ENCODE data around the gene PROB1.
A peak's percentile ranks its signal among the peaks of the same experiment; 100 is the strongest.
"Not testable (repeated sequence)": the region's sequence is repeated elsewhere in the genome, so short reads cannot be mapped to it uniquely, and the experiment has no call there.

PROB1 gene

DNA sequence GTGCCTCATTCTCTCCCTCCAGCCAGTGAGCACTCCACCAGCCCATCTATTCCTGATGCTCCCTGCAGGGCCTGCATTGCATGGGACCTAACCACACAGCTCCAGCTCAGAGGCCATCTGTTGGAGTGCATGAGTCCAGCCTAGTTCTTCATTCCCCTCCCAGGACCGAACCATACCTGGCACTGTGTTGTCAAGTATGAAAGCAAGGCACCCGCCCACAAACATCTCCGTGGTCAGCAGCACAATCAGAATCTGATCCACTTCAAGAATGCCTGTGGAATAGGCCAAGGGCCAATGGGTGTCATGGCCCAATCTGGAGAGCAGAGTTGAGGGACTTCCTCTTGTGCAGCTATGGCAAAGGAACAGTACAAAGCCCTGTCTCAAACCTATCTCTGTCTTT is 17.7 kb downstream of the PROB1 start:
- DNase-seq = no peak

DNA sequence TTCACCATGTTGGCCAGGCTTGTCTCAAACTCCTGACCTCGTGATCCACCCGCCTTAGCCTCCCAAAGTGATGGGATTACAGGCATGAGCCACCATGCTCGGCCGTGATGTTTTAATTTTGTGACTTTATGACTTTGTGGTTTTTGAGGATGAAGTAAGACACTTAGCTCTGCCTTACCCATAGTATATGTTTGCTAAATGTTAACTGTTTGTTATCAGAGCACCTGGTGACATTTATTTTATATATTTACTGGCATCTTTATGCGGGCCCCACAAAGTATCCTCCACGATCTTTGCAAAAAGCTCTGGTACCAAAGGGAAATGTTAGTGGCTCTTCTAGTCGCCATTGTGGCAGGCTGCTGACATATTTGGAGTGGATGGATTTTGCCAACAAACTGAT is 18.5 kb downstream of the PROB1 start:
- DNase-seq = peak in 1 of 2 experiments; percentile 9

GRCh38 chr5:139374909-139375308 is 20.0 kb downstream of the PROB1 start:
- peak; percentile 14 to 17 for DNase-seq

GRCh38 chr5:139371482-139372435 is 23.1 kb downstream of the PROB1 start:
- peak; percentile 17 to 21 for DNase-seq

GRCh38 chr5:139369181-139369580 is 25.7 kb downstream of the PROB1 start:
- no peak for DNase-seq

DNA sequence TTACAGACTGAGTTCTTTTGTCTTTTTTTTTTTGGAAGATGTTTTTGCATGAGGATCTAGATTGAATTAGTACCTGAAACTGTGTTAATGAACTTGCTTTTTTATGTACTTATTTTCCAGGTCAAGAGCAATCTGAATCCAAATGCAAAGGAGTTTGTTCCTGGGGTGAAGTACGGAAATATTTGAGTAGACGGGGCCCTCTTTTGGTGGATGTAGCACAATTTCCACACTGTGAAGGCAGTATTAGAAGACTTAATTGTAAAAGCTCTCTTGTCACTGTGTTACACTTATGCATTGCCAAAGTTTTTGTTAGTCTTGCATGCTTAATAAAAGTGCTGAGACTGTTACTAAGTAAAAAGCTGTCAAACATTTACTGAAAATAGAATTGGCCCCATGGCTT is 26.3 kb downstream of the PROB1 start:
- peak in 1 of 2 experiments; percentile 8 for DNase-seq

- DNase-seq = no peak
Observed at GRCh38 chr5:139364466-139364865, 30.4 kb downstream of the PROB1 start.

- DNase-seq = peak; percentile 6 to 17
Observed at GRCh38 chr5:139363937-139364336, 31.0 kb downstream of the PROB1 start.

DNA sequence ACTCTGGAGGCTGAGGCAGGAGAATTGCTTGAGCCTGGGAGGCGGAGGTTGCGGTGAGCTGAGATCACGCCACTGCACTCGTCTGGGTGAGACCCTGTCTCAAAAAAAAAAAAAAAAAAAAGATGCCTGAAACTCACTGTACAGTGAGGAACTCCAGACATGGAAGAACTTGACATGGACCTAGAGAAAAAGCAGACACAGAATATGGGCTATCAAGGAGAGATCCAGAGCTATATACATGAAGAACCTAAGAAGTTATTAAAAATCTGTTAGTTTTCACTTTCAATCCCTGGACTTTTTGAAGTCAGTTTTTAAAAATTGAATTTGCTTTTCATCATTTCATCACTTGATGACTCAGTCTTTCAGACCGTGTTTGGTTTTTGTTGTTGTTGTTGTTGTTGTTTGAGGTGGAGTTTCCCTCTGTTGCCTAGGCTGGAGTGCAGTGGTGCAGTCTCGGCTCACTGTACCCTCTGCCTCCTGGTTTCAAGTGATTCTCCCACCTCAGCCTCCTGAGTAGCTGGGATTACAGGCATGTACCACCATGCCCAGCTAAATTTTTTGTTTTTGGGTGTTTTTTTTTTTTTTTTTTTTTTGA is 33.0 kb downstream of the PROB1 start:
- no peak for DNase-seq

- DNase-seq = peak; percentile 5 to 12
Observed at GRCh38 chr5:139360384-139360783, 34.5 kb downstream of the PROB1 start.

DNA sequence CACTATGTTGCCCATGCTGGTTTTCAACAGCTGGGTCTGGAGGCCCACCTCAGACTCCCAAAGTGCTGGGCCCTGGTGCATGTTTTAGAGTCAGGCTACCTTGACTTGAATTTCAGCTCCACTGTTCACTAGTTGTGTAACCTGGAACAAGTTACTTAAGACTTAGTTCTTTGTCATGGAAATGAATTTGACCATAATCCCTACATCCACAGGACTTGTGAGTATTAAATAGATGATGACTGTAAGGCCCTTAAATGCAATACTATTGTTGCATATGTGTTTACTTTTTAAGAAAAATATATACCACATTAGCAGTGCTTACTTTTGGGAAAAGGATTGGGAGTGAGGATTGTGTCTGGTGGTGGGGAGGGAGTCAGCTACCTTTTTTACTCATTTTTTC is 36.8 kb downstream of the PROB1 start:
- peak; percentile 7 for DNase-seq

DNA sequence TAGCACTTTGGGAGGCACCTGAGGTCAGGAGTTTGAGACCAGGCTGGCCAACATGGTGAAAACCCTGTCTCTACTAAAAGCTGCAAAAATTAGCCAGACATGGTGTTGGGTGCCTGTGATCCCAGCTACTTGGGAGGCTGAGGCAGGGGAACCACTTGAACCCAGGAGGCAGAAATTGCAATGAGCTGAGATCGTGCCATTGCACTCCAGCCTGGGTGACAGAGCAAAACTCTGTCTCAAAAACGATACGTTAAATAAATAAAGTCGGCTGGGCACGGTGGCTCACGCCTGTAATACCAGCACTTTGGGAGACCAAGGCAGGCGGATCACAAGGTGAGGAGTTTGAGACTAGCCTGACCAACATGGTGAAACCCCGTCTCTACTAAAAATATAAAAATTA is 39.0 kb downstream of the PROB1 start:
- DNase-seq = peak; percentile 3 to 12

- DNase-seq = no peak
Observed at GRCh38 chr5:139354186-139354585, 40.7 kb downstream of the PROB1 start.

- DNase-seq = not testable (repeated sequence)
Observed at GRCh38 chr5:139347863-139348262, 47.0 kb downstream of the PROB1 start.

- DNase-seq = not testable (repeated sequence)
Observed at GRCh38 chr5:139345442-139345841, 49.5 kb downstream of the PROB1 start.

DNA sequence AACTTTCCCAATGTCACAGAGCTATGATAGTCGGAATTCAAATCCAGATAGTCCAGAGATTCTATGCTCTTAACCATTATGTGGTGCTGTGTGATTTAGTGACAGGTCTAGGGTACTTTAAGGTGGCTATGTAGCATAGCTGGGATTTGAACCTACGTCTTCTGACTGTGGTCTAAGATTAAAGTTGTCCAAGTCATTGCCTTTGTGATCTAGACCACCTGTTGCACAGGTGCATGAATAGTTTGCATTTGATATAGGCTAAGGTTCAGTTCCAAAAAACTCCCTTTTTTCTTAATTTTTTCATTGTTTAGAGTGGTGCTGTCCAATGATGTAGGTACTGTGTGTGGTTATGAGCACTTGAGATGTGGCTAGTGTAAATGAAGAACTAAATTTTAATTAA is 50.7 kb downstream of the PROB1 start:
- DNase-seq = no peak

DNA sequence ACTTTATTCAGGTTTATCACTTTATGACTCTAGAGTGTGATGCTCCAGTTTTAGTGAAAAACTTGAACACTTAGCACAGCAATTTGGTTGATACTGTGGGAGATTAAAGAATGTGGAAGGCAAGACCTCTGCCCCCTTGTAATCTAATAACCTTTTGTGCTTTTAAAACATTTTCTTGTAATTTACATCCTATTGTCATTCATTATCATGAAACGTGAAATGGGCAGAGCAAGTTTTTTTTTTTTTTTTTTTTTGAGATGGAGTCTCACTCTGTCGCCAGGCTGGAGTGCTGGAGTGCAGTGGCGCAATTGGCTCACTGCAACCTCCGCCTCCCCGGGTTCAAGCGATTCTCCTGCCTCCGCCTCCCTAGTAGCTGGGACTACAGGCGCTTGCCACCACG is 51.4 kb downstream of the PROB1 start:
- no peak for DNase-seq

DNA sequence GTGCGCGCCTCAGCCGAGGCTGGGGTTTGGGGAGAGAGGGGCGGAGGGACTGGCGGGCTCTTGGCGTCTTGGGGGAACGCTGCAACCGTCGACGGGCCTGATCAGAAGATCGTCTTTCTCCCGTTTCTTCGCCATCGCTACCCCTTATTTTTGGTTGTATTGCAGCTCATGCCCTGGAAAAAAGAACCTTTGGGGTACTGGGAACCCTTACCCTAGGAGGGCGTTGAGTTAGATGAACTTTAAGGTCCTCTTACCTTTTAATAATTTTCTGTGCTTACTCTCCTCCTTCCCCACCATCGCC is 52.5 kb downstream of the PROB1 start:
- no peak for DNase-seq

DNA sequence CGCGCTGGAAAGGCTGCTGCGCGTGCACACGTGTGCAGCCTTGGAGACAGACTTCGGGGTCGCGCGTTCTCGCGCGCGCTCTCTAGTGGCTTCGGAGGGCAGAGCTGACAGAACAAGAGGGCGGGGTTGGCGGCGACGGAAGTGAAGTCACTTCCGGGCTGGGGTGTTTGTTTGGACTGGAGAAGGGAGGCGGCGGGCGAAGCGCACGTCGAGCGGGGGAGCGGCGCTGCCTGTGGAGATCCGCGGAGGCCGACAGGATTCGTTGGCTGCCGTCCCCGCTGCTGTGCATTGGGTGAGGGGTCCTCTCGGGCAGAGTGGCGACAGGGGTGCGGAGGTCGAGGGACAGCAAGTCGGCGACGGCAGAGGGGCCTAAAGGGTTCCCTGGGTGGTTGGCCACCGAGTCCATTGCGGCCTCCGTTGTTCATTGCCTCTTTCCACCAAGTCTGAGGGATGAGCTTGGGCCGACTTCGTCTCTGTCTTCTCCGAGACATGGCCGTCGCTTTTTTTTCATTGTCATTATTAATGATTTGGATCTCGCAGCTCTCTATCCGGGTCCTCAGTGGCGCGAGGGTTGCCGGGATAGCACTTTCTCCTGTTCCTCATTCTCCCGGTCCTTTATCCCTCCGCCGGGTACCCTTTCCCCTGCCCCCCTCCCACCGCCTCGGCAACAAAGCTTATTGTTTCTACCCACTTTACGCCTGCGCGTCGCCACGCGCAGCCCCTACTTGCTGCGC is 53.0 kb downstream of the PROB1 start, which contains the start of gene PAIP2:
Gene PAIP2, plus strand, starts transcription at position 166 of the 734 bp plus-strand sequence. CDS start 21,931 bp downstream, outside the sequence.
- peak; percentile 98 for DNase-seq

DNA sequence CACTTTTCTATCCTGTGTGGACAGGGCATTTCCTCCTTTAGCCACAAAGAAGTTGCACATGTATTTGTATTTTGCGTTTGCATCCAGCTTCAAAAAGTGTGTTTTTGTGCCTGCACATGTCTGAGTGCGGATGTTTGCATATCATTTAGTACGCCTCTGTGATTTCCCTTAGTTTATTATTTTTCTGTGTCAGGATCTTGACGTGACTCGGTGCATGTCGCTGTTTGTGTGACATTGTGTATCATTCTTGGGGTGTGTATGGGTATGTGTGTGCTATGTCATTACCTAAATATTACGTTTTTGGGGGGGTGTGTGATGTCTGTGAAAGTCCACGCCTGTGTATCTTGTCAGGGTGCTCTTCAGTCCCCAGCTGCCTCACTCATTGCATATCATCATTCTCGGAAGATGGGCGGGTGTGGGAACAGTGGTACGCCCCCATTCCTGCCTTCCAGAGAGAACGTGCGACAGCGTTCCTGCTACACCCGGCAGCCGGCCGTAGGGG is 53.7 kb downstream of the PROB1 start:
- DNase-seq = no peak
